SH-SY5Y (cell line): Measurements from ENCODE around the gene ULK4.

Experiments used
- GATA2 ChIP-seq: IDR thresholded peaks from 2 replicates; pipeline ENCODE4 v1.6.1; 2011; ENCODE audit warnings: mild to moderate bottlenecking, low read depth, low read length
- GATA3 ChIP-seq: IDR thresholded peaks from 2 replicates; pipeline ENCODE4 v1.6.1; 2011; ENCODE audit warnings: low read depth, mild to moderate bottlenecking, low read length, moderate library complexity

DNA sequence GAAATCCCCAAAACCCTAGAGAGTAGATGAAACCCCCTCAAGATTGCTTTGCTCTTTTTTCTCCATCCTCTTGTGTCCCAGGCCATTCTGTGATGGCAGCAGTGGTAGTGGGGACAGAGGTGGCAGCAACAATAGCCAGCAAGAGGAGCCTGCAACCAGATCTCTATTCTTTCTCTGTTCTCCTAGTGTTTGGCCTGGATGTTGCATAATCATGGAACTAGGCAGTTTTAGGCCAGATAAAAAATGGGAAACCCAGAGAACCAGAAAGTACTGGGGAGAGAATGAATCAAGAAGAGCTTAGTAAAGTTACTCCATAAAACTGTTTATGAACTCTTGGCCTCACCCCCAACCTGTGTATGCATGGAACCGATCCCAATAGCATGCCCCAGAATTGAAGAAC lies 710.3 kb downstream of the ULK4 start:
- TF ChIP-seq GATA3 (no peak), GATA2 (no peak)
